ENCODE measurements around the gene RTP3. TPM values are rescaled to one million over a fixed set of nuclear protein-coding genes. Genes with fewer than 3 reads are reported as not detected.

Gene RTP3
- total and polyA plus RNA-seq, 2 donors (not counting 1 experiment from before 2014, with no cell fraction given): not detected

GRCh38 chr3:46479021-46479420, 18.8 kb upstream of the RTP3 start:
- Mint-ChIP-seq H3K4me3 (no peak overlapping the region), H3K4me1 (no peaks in the 10 kb centered on the region), H3K27ac (no peak overlapping the region), H3K9me3 (ENCODE audit: insufficient read depth) (no peaks in the 10 kb centered on the region), H3K27me3 (peaks cover 38% of the 10 kb centered on the region)
- H3K4me3 ChIP-seq (ENCODE audit: control extremely low read depth in 1 of 5, extremely low read depth in 1 of 5, insufficient read depth in 1 of 5, low read depth in 2 of 5, low read length in 4 of 5): no peak overlapping the region
- no peak for ATAC-seq (ENCODE audit: low read depth)
- H3K36me3 ChIP-seq (replicated peaks in 1 of 2; ENCODE audit: control extremely low read depth in 1 of 2, control insufficient read depth in 1 of 2, extremely low read depth in 1 of 2, insufficient read depth in 2 of 2, low read length in 1 of 2): no peaks in the 10 kb centered on the region
- H3K27me3 ChIP-seq (replicated peaks in 1 of 4; ENCODE audit: control extremely low read depth in 1 of 4, control insufficient read depth in 3 of 4, insufficient read depth in 4 of 4, low read length in 3 of 4): peaks cover 0 to 14% (median 6%) of the 10 kb centered on the region in 4 experiments
- no peak overlapping the region for H3K27ac ChIP-seq (ENCODE audit: low read length in 2 of 2)
- DNase-seq: no peak
- H3K9me3 ChIP-seq (ENCODE audit: control extremely low read depth in 1 of 3, control insufficient read depth in 2 of 3, insufficient read depth in 1 of 3, low read length in 2 of 3): no peaks in the 10 kb centered on the region
- no peak overlapping the region for H2AFZ ChIP-seq (ENCODE audit: insufficient read depth, low read depth, low read length, poor library complexity, severe bottlenecking)
- POLR2A ChIA-PET: no interaction called here
- TF ChIP-seq CTCF (IDR thresholded peaks at IDR 0.05): no peak
- no peak for TF ChIP-seq EZH2 (IDR thresholded peaks at IDR 0.05; ENCODE audit: borderline replicate concordance, insufficient read depth, low read depth, low read length, poor library complexity, severe bottlenecking)
- 93% methylated on average over 5 of the region's 5 CpGs for WGBS (ENCODE audit: insufficient coverage)
- no peaks in the 10 kb centered on the region for H3K79me2 ChIP-seq (ENCODE audit: control insufficient read depth, insufficient read depth, low read length)
- H3K4me2 ChIP-seq (replicated peaks; ENCODE audit: low read depth, low read length, poor library complexity, severe bottlenecking): no peak overlapping the region
- no peaks in the 10 kb centered on the region for H3K4me1 ChIP-seq (ENCODE audit: control insufficient read depth in 2 of 2, insufficient read depth in 2 of 2, low read length in 2 of 2)
- CTCF ChIA-PET: no interaction called here
- intact Hi-C loops (cut with micrococcal nuclease): no loop called here
- no peaks in the 10 kb centered on the region for H4K20me1 ChIP-seq (ENCODE audit: control insufficient read depth, insufficient read depth, low read length, poor library complexity, severe bottlenecking)
- no peak overlapping the region for H3K9ac ChIP-seq (ENCODE audit: low read length)

- WGBS (ENCODE audit: insufficient coverage): 92% methylated on average over 3 of the region's 5 CpGs
- H3K9me3 Mint-ChIP-seq (ENCODE audit: insufficient read depth): no peaks in the 10 kb centered on the region
- Histone ChIP-seq H3K9me3 (ENCODE audit: control extremely low read depth in 1 of 3, control insufficient read depth in 2 of 3, insufficient read depth in 1 of 3, low read length in 2 of 3) (no peaks in the 10 kb centered on the region), H3K27me3 (replicated peaks in 1 of 4; ENCODE audit: control extremely low read depth in 1 of 4, control insufficient read depth in 3 of 4, insufficient read depth in 4 of 4, low read length in 3 of 4) (peaks cover 0 to 14% (median 6%) of the 10 kb centered on the region in 4 experiments), H3K36me3 (replicated peaks in 1 of 2; ENCODE audit: control extremely low read depth in 1 of 2, control insufficient read depth in 1 of 2, extremely low read depth in 1 of 2, insufficient read depth in 2 of 2, low read length in 1 of 2) (no peaks in the 10 kb centered on the region), H4K20me1 (ENCODE audit: control insufficient read depth, insufficient read depth, low read length, poor library complexity, severe bottlenecking) (no peaks in the 10 kb centered on the region), H3K9ac (ENCODE audit: low read length) (no peak overlapping the region), H3K27ac (ENCODE audit: low read length in 2 of 2) (no peak overlapping the region), H2AFZ (ENCODE audit: insufficient read depth, low read depth, low read length, poor library complexity, severe bottlenecking) (no peak overlapping the region), H3K4me1 (ENCODE audit: control insufficient read depth in 2 of 2, insufficient read depth in 2 of 2, low read length in 2 of 2) (no peaks in the 10 kb centered on the region), H3K4me2 (replicated peaks; ENCODE audit: low read depth, low read length, poor library complexity, severe bottlenecking) (no peak overlapping the region), H3K79me2 (ENCODE audit: control insufficient read depth, insufficient read depth, low read length) (no peaks in the 10 kb centered on the region), H3K4me3 (ENCODE audit: control extremely low read depth in 1 of 5, extremely low read depth in 1 of 5, insufficient read depth in 1 of 5, low read depth in 2 of 5, low read length in 4 of 5) (no peak overlapping the region)
- ChIA-PET POLR2A (no interaction called here), CTCF (interaction anchor here (1.2 kb wide), 2 partner anchors 9 to 78 kb away, joined by 3 to 4 read pairs; no protein-coding TSS in a partner anchor)
- peaks cover 36% of the 10 kb centered on the region for H3K27me3 Mint-ChIP-seq
- H3K27ac Mint-ChIP-seq: no peak overlapping the region
- H3K4me3 Mint-ChIP-seq: no peak overlapping the region
- H3K4me1 Mint-ChIP-seq: no peaks in the 10 kb centered on the region
- TF ChIP-seq CTCF (IDR thresholded peaks at IDR 0.05) (no peak), EZH2 (IDR thresholded peaks at IDR 0.05; ENCODE audit: borderline replicate concordance, insufficient read depth, low read depth, low read length, poor library complexity, severe bottlenecking) (no peak)
- intact Hi-C loops (cut with micrococcal nuclease): loop anchor here (10.0 kb wide), 1 partner anchor 215 kb away; the partner anchor contains the start of gene ALS2CL
- DNase-seq: no peak
- ATAC-seq (ENCODE audit: low read depth): no peak
These were observed 18.1 kb upstream of the RTP3 start for GRCh38 chr3:46479696-46480095.

Data from B cell (primary cell).